ENCODE results near the gene USP21.

DNA sequence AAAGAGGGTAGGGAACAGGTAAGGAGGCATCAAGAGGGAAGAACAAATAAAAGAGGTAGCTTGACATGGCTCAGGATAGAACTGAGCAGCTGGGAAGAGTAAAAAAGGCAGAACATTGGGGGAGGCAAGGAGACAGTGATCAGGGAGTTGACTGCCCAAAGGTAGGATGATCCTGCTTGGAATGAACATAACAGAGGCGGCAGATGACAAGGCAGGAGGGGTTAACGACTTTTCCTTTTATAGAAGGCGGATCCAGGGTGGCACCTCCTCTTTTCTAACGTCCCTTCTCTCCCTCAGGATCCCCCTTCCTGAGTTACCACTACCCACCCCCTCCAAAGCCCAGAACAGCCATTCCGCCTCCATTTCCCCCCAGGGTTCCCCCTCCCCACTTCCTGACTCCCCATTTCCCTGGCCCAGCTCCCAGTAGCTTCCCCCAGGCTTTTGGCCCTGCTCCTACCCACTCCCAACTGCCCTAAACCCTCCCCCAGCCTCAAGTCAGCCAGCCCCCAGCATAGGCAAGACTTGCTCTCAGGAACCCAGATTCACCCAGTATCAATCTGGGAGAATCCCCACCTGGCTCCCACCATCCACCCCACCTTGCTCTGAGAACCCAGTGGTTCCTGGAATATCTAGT, 40.3 kb downstream of the USP21 start:
- TF ChIP-seq, protein P1, sequence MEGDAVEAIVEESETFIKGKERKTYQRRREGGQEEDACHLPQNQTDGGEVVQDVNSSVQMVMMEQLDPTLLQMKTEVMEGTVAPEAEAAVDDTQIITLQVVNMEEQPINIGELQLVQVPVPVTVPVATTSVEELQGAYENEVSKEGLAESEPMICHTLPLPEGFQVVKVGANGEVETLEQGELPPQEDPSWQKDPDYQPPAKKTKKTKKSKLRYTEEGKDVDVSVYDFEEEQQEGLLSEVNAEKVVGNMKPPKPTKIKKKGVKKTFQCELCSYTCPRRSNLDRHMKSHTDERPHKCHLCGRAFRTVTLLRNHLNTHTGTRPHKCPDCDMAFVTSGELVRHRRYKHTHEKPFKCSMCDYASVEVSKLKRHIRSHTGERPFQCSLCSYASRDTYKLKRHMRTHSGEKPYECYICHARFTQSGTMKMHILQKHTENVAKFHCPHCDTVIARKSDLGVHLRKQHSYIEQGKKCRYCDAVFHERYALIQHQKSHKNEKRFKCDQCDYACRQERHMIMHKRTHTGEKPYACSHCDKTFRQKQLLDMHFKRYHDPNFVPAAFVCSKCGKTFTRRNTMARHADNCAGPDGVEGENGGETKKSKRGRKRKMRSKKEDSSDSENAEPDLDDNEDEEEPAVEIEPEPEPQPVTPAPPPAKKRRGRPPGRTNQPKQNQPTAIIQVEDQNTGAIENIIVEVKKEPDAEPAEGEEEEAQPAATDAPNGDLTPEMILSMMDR (IDR thresholded peaks at IDR 0.05): no peak
- TF ChIP-seq POLR2A (IDR thresholded peaks at IDR 0.05): no peak

Data from Peyer's patch (tissue), 4 donors.